ENCODE data around the gene MTMR12. TPM values are rescaled to one million over a fixed set of nuclear protein-coding genes. Genes with fewer than 3 reads are reported as not detected.

MTMR12 gene
- polyA plus RNA-seq, 1 donor (not counting 4 experiments of a cell fraction or from before 2014, with no cell fraction given): 17.1 TPM

DNA sequence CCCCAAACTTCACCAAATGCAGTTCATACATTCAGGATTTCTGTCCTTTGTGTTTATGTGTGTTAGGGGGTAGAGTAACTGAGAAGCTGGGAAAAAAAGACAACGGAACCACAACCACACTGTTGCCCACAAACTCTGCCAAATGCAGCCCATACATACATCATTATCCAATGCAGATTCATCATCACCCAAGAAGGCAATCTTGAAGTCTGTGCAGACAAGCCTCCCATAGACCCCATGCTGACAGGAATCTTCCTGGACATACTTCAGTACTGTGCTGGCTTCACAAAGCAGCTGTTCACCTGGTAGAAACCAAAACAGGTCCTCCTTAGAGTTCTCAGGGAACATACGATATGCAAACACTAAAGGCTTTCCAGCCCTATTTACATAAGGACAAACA is 38.9 kb downstream of the MTMR12 start:
- no peak for TF ChIP-seq EZH2 (IDR thresholded peaks at IDR 0.05; ENCODE audit: low read length)
- TF ChIP-seq, protein P1, sequence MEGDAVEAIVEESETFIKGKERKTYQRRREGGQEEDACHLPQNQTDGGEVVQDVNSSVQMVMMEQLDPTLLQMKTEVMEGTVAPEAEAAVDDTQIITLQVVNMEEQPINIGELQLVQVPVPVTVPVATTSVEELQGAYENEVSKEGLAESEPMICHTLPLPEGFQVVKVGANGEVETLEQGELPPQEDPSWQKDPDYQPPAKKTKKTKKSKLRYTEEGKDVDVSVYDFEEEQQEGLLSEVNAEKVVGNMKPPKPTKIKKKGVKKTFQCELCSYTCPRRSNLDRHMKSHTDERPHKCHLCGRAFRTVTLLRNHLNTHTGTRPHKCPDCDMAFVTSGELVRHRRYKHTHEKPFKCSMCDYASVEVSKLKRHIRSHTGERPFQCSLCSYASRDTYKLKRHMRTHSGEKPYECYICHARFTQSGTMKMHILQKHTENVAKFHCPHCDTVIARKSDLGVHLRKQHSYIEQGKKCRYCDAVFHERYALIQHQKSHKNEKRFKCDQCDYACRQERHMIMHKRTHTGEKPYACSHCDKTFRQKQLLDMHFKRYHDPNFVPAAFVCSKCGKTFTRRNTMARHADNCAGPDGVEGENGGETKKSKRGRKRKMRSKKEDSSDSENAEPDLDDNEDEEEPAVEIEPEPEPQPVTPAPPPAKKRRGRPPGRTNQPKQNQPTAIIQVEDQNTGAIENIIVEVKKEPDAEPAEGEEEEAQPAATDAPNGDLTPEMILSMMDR (optimal IDR thresholded peaks at IDR 0.05 in 1 of 3, IDR thresholded peaks at IDR 0.05 in 1 of 3, conservative IDR thresholded peaks at IDR 0.05 in 1 of 3; ENCODE audit: extremely low read depth in 1 of 3, insufficient read depth in 2 of 3, low read length in 3 of 3): no peak
- no peak for FAIRE-seq
- no peak overlapping the region for H2AFZ ChIP-seq (ENCODE audit: control insufficient read depth, low read length)
- H3K9ac ChIP-seq (ENCODE audit: control insufficient read depth, extremely low read depth, insufficient read depth, low read length): no peak overlapping the region
- H3K9me1 ChIP-seq (ENCODE audit: control insufficient read depth, extremely low read depth, insufficient read depth, low read length): no peaks in the 10 kb centered on the region
- H3K27me3 ChIP-seq (ENCODE audit: control insufficient read depth, extremely low read depth, insufficient read depth, low read length): no peaks in the 10 kb centered on the region
- H3K4me1 ChIP-seq (ENCODE audit: control insufficient read depth, extremely low read depth, insufficient read depth, low read length): peaks cover 6% of the 10 kb centered on the region
- H3K36me3 ChIP-seq (ENCODE audit: control insufficient read depth in 2 of 2, extremely low read depth in 1 of 2, insufficient read depth in 2 of 2, low read length in 2 of 2): peaks cover 15 to 19% of the 10 kb centered on the region in 2 experiments
- no peak overlapping the region for H3K4me2 ChIP-seq (ENCODE audit: control insufficient read depth, extremely low read depth, insufficient read depth, low read depth, low read length)
- dilution Hi-C loops (cut with MboI; ENCODE audit: extremely low pct_ligation_motif_present, low sequenced_read_pairs): no loop called here
- no peak overlapping the region for H3K27ac ChIP-seq (ENCODE audit: control insufficient read depth, insufficient read depth, low read length)
- no peaks in the 10 kb centered on the region for H3K79me2 ChIP-seq (ENCODE audit: control insufficient read depth, insufficient read depth, low read length)
- no peak for DNase-seq (ENCODE audit: low read depth, low spot score)
- H3K9me3 ChIP-seq (ENCODE audit: control insufficient read depth, low read depth, low read length): no peaks in the 10 kb centered on the region
- no peaks in the 10 kb centered on the region for H4K20me1 ChIP-seq (ENCODE audit: control insufficient read depth, extremely low read depth, insufficient read depth, low read length)
- no peak overlapping the region for H3K4me3 ChIP-seq (ENCODE audit: control insufficient read depth in 2 of 3, extremely low read depth in 1 of 3, insufficient read depth in 2 of 3, low read depth in 1 of 3, low read length in 3 of 3)

DNA sequence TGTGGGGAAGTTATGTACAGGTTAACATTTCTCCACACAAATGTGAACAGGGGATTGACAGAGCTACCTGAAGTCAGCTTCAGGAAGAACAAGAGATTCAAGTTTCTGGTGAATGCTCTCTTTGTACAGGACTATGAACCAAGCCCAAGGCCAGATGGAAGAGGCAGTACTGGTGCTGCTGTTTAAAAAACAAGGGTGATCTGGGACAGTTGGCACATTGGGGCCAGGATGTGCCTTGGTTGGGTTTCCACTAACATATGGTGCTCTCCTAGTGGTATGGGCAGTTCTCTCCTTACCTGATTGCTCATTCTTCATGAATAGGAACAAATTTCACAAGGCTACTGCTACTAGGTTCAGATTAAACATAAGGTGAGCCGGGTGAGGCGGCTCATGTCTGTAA is 40.0 kb downstream of the MTMR12 start:
- H3K9me3 ChIP-seq (ENCODE audit: control insufficient read depth, low read depth, low read length): no peaks in the 10 kb centered on the region
- peaks cover 6% of the 10 kb centered on the region for H3K4me1 ChIP-seq (ENCODE audit: control insufficient read depth, extremely low read depth, insufficient read depth, low read length)
- no peak overlapping the region for H2AFZ ChIP-seq (ENCODE audit: control insufficient read depth, low read length)
- H3K27me3 ChIP-seq (ENCODE audit: control insufficient read depth, extremely low read depth, insufficient read depth, low read length): no peaks in the 10 kb centered on the region
- no peaks in the 10 kb centered on the region for H4K20me1 ChIP-seq (ENCODE audit: control insufficient read depth, extremely low read depth, insufficient read depth, low read length)
- DNase-seq (ENCODE audit: low read depth, low spot score) (no peak), FAIRE-seq (no peak)
- peaks cover 15 to 19% of the 10 kb centered on the region in 2 experiments for H3K36me3 ChIP-seq (ENCODE audit: control insufficient read depth in 2 of 2, extremely low read depth in 1 of 2, insufficient read depth in 2 of 2, low read length in 2 of 2)
- H3K79me2 ChIP-seq (ENCODE audit: control insufficient read depth, insufficient read depth, low read length): no peaks in the 10 kb centered on the region
- no peak overlapping the region for H3K4me3 ChIP-seq (ENCODE audit: control insufficient read depth in 2 of 3, extremely low read depth in 1 of 3, insufficient read depth in 2 of 3, low read depth in 1 of 3, low read length in 3 of 3)
- no peak overlapping the region for H3K27ac ChIP-seq (ENCODE audit: control insufficient read depth, insufficient read depth, low read length)
- TF ChIP-seq EZH2 (IDR thresholded peaks at IDR 0.05; ENCODE audit: low read length): no peak
- TF ChIP-seq, protein P1 (optimal IDR thresholded peaks at IDR 0.05 in 1 of 3, IDR thresholded peaks at IDR 0.05 in 1 of 3, conservative IDR thresholded peaks at IDR 0.05 in 1 of 3; ENCODE audit: extremely low read depth in 1 of 3, insufficient read depth in 2 of 3, low read length in 3 of 3): no peak
- H3K4me2 ChIP-seq (ENCODE audit: control insufficient read depth, extremely low read depth, insufficient read depth, low read depth, low read length): no peak overlapping the region
- H3K9ac ChIP-seq (ENCODE audit: control insufficient read depth, extremely low read depth, insufficient read depth, low read length): no peak overlapping the region
- dilution Hi-C loops (cut with MboI; ENCODE audit: extremely low pct_ligation_motif_present, low sequenced_read_pairs): no loop called here
- H3K9me1 ChIP-seq (ENCODE audit: control insufficient read depth, extremely low read depth, insufficient read depth, low read length): no peaks in the 10 kb centered on the region
